HG02884 (cell line): ENCODE results near the gene RAB3C.

Source experiments
- ATAC-seq: cut with Tn5 transposase; IDR thresholded peaks from one replicate; pipeline ENCODE4 v1.9.1; 2021; ENCODE audit warnings: mild to moderate bottlenecking, moderate library complexity; ENCODE audit not compliant: unreplicated experiment

RAB3C gene

DNA sequence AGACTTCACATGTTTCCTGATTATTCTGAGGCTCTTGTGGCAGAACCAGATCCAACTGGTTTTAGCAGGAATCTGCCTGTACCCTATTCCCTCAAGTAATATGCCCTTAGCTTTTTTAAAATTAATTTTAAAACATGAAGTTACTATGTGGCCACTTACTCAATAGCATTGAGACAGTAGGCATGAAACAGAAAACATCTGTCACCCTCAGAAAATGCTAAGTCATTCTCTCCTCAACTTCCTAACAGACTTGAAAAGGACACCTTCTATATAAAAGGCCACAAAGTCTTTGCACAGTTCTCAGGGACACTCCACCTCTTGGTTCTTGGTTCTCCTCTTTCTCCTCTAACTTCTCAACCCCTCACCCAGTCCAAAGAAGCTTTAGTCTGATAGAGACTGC is 277.8 kb downstream of the RAB3C start:
- ATAC-seq, result no peak

DNA sequence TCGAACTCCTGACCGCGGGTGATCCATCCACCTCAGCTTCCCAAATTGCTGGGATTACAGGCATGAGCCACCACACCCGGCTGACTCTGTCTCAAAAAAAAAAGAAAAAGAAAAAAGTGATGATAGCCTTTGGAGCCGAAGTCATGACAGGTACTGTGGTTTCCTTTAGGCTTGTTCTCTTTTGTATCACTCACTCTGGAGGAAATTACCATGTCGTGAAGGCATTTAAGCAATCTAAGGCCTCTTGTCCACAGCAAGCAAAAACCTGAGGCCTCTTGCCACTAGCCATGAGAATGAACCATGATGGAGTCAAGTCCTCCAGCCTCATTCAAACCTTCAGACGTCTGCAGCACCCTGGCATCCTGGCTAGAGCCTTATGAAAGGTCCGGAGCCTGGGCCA is 286.1 kb downstream of the RAB3C start:
- no peak for ATAC-seq

DNA sequence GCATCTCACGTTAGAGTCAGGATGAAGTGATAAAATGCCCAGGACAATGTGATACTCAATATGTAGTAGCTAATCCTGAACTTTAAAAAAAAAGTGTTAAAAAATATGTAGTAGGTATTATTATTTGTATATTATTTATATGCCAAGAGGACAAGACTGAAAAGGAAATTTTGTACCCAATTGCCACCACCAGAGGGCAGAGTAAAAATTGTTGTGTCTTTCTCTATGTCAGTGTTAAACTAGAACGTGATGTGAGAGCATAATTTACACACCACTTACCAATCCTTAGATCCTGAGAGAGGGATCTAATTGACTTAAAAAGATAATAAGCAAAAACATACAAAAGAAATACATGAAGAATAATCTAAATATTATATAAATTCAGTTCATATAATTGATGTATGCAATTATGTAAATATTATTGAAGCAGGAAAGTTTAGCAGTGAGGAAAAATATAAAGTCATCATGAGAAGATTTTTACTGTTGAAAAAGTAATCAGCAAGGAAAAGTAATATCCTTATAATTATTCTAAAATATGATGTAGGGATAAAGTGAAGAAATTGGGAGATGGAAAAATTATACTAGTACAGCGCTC is 288.9 kb downstream of the RAB3C start:
- ATAC-seq, result peak; percentile 54

DNA sequence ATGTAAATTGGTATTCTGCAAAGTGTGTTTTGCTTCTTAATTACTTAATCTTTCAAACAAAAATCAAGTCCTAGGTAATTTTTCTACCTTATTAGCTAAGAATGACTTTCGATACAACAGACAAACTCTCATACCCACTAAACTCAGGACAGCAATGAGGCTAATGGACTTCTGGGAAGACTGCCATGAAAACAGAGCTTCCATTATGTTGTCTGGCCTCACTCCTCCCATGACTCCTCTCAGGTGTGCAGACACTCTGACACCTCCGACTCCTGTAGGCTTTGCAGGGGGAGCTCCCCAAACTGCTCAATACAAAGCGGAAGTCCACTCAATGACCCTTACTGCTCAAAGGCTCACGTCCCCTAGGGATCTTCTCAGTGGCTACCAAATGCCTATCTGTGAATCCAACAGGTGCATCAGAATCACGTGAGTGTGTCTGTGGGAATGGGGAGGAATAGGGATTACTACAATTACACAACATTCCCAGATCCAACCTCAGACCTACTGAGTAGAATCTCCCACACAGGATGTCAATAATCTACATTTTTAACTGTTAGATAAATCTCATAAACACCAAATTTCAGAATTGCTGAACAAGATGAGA is 289.9 kb downstream of the RAB3C start:
- ATAC-seq, result no peak

GRCh38 chr5:58875599-58875998 is 292.7 kb downstream of the RAB3C start:
- ATAC-seq, result no peak

- no peak for ATAC-seq
Measured at GRCh38 chr5:58885260-58885659, 302.4 kb downstream of the RAB3C start.

- ATAC-seq, result peak; percentile 69
Measured at GRCh38 chr5:58886315-58887207, 303.7 kb downstream of the RAB3C start.

- ATAC-seq, result no peak
Measured at GRCh38 chr5:58887311-58887710, 304.4 kb downstream of the RAB3C start.

GRCh38 chr5:58887721-58888409 is 305.0 kb downstream of the RAB3C start:
- ATAC-seq, result no peak

GRCh38 chr5:58890265-58890664 is 307.4 kb downstream of the RAB3C start:
- ATAC-seq, result no peak

DNA sequence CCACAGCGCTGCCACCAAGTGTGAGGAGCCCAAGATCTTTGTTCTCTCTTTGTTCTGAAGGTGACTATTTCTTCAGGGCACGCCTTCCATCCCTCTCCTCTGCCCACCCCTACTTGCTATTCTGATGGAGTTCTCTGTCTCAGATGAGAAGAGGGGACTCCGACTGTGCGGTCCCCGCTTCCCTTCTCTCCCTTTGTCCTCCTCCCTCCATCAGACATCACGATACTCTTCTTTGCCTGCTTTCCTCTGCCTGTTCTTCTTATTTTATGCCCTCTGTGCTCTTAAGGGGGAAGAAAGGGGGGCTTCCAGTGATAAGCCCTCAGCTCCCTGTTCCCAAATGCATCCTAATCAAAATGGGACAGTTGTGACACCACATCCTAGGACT is 307.8 kb downstream of the RAB3C start:
- ATAC-seq, result no peak

DNA sequence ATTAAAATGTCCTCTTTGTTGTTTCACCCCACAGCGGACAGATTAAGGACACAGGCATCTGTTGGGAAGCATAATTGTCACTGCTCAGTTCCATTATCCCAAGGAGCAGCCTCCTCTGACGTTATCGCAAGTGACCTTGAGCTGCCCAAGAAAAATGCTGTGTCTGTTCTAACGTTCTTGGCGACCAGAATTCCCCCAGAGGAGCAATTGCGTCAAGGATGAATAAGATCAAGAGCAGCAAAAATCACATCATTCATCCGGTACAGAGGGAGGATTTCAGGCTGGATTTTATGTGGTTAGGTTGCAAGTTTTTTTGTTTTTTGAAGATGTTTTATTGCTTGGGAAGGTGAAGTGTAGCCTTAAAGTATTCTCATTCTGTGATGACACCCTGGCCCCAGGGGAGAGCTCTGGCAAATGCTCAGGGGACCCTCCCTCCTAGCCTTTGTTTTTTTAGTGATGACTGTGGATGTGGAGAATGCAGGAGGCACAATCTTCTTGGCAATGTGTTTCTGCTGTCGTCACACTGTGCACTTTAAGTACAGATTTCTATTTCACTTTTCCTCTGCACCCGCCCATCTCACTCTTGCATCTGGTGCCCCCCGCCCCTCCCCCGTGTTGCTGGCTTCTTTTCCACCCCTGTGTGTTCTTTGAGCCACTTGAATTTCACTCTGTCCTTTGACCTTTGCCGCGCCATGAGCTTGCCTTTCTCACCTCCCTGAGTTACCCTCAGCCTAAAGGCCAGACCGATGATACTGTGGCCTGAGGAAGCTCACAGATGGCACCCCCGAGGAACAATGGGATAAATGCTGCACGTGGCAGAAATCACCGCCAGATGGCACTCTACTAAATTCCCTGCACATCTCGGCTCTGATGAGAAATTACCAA is 308.5 kb downstream of the RAB3C start:
- ATAC-seq, result peak; percentile 42

DNA sequence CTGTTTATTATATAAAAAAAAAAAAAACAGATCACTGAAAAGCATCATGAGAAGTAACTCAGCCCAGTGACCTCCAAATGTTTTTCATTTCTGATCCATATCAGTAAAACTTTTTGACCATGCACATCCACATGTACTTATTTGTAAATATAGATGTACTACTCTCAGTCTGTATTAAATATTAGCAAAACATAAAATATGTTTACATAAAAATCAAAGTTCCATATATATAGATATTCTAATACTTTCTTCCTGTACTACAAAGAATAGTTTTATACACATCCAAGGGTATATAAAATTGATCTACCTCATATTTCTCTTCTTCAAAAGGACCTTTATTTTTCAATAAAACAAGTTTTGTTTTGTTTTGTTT is 309.1 kb downstream of the RAB3C start:
- no peak for ATAC-seq

GRCh38 chr5:58893551-58893950 is 310.7 kb downstream of the RAB3C start:
- no peak for ATAC-seq

GRCh38 chr5:58898006-58898405 is 315.1 kb downstream of the RAB3C start:
- ATAC-seq, result no peak

GRCh38 chr5:58898538-58898937 is 315.7 kb downstream of the RAB3C start:
- ATAC-seq, result no peak

DNA sequence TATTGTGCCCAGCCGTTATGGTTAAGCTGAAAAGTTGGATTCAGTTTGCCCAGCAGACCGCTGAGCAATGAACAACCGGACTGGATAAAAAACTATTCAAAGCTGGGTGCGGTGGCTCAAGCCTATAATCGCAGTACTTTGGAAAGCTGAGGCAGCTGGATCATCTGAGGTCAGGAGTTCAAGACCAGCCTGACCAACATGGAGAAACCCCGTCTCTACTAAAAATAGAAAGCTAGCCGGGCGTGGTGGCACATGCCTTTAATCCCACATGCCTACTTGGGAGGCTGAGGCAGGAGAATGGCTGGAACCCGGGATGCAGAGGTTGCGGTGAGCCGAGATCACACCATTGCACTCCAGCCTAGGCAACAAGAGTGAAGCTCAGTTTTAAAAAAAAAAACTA is 318.4 kb downstream of the RAB3C start:
- no peak for ATAC-seq

DNA sequence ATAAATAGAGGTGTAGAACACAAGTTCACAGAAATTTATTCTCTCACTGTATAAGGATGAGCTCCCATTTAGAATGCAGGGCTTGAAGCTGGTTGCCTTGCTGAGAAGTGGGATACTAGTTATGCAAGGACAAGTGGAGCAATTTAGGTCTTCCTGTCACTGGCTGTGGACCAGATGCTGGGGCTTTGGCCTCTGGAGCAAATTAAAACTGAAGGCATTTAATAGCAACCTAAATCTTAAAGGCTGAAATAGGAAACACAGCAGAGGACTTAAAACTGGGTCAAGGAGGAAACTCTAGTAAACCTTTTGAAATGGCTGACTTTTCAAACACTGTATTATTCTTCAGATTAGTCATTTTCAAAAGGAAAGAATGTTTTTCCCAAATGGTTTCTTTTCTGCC is 319.4 kb downstream of the RAB3C start:
- no peak for ATAC-seq

GRCh38 chr5:58902765-58903164 is 319.9 kb downstream of the RAB3C start:
- ATAC-seq, result no peak

DNA sequence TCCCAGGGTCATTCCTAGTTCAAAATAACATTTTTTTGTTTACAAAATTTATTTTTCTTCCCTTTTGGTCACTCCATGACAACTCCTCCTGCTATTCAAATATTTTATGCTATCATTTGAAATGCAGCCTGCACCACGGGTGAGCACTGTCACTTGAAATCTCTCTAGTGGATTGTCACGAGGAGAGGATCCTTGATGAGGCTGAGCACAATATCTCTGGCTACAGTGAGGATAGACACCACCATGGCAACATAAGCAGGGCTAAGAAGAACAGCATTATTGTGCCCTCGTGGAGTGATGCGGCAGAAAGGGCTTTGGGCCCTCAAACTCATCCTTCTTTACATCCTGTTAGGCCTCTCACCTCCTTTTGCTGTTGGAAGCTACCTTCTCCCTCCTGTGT is 321.9 kb downstream of the RAB3C start:
- no peak for ATAC-seq

GRCh38 chr5:58905944-58906343 is 323.1 kb downstream of the RAB3C start:
- no peak for ATAC-seq
